Measurements from ENCODE around the gene ONECUT2.

DNA sequence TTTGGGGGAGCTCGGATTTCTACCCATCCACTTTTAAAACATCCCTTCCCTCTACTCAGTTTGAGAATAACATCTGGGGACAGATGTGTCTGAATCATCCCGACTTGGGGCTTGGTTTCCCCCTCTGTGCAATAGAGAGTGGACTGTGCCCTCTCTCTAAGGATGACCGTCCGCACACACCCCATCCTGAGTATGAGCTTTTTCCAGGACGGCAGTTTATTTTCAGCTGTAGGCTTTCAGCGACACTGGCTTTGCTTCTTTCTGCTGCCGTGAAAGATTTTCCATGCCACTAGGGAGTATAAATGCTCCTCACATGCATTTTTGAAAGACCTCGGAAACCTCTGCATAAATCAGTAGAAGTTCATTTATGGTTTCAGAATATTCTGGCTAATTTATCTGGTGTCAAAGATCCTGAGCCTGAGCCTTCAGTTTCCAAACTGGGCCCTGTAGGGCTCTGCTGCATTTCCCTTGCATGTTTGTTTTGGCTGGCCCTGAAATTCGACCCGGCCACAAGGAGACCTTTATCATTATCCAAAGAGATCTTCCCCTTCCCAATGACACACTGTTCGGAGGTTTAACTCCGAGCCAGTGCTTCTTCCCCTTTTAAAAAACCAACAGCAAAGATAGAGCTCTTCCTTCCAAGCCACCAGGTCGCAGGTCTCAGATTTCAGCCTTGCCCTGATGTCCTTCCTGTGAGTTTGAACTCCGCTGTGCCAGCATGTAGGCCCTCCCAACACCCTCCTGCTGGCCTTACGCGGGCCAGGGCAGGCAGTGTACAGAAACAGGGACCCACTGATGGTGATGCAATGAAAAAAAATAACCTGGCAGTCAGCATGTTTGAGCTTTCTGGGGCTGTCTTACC, 98.1 kb downstream of the ONECUT2 start:
- TF ChIP-seq, protein P1, sequence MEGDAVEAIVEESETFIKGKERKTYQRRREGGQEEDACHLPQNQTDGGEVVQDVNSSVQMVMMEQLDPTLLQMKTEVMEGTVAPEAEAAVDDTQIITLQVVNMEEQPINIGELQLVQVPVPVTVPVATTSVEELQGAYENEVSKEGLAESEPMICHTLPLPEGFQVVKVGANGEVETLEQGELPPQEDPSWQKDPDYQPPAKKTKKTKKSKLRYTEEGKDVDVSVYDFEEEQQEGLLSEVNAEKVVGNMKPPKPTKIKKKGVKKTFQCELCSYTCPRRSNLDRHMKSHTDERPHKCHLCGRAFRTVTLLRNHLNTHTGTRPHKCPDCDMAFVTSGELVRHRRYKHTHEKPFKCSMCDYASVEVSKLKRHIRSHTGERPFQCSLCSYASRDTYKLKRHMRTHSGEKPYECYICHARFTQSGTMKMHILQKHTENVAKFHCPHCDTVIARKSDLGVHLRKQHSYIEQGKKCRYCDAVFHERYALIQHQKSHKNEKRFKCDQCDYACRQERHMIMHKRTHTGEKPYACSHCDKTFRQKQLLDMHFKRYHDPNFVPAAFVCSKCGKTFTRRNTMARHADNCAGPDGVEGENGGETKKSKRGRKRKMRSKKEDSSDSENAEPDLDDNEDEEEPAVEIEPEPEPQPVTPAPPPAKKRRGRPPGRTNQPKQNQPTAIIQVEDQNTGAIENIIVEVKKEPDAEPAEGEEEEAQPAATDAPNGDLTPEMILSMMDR (IDR thresholded peaks at IDR 0.05) = no peak
- TF ChIP-seq EP300 (IDR thresholded peaks at IDR 0.05) = no peak
- TF ChIP-seq POLR2AphosphoS5 (IDR thresholded peaks at IDR 0.05) = no peak

Data from sigmoid colon (tissue), 4 donors.